Adipose tissue (tissue), 3 donors: Measurements from ENCODE around the gene NAALADL1. TPM values are rescaled to one million over a fixed set of nuclear protein-coding genes. Genes with fewer than 3 reads are reported as not detected.

Source experiments
- H3K27ac ChIP-seq: one replicate; pipeline ENCODE4 v1.5.1; 2013; ENCODE audit warnings: low read depth, low read length
- WGBS, 3 donors: extraction: QIAGEN DNeasy Blood & Tissue Kit; methylation state at CpG; one replicate each; pipeline ENCODE4 v1.1.7; 2013; 5-methylcytosine and 5-hydroxymethylcytosine counted together
- polyA plus RNA-seq, 3 donors: library from polyadenylated mRNA; stranded (reverse); fragments of 200-250 nt; gene quantifications; one replicate each; pipeline ENCODE4 v1.2.3, GENCODE V29; 2013
- donor health status: healthy with polysubstance abuse.
- donor health status: Bipolar disorder and iron deficiency.
- donor health status: healthy.

The NAALADL1 gene
- polyA plus RNA-seq, 3 donors, result 3.1 to 28.8 (median 12.0) TPM

GRCh38 chr11:65059523-65059922, 1.2 kb upstream of the NAALADL1 start:
- H3K27ac ChIP-seq, result no peak overlapping the region
- 33 to 59% (median 46%) methylated on average over 3 of the region's 3 CpGs for WGBS, 3 donors

GRCh38 chr11:65058012-65058411, 341 bp downstream of the NAALADL1 start:
- 71 to 79% (median 73%) methylated on average over 13 of the region's 13 CpGs for WGBS, 3 donors
- no peak overlapping the region for H3K27ac ChIP-seq

DNA sequence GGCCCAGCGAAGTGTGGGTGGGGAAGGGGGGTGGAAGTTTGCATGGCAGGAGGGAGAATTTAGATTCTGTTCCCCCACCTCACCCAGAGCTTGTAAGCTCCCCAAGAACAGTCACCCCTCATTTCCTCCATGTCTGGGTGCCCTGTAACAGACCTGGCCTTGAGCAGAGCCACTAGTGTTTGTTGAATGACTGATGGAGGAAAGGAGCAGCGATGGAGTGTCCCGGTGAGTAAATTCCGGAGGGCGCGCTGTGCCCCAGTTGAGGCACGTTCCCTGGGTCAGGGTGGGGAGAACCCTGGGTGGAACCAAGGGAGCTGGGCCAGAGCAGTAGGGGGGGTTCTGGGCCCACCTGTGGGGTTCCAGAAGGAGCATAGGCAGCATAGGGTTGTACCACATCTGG, 827 bp downstream of the NAALADL1 start:
- WGBS, 3 donors, result 82 to 94% (median 88%) methylated on average over 7 of the region's 7 CpGs
- no peak overlapping the region for H3K27ac ChIP-seq

GRCh38 chr11:65056999-65057398, 1.4 kb downstream of the NAALADL1 start:
- 90 to 91% (median 90%) methylated on average over 6 of the region's 6 CpGs for WGBS, 3 donors

GRCh38 chr11:65055538-65055937, 2.8 kb downstream of the NAALADL1 start:
- whole genome bisulfite sequencing, 3 donors, result 78 to 94% (median 78%) methylated on average over 1 of the region's 1 CpG
- no peak overlapping the region for H3K27ac ChIP-seq

More at GRCh38 chr11:65056999-65057398, 1.4 kb downstream of the NAALADL1 start:
- no peak overlapping the region for H3K27ac ChIP-seq

- 29 to 61% (median 32%) methylated on average over 8 of the region's 8 CpGs for WGBS, 3 donors
- H3K27ac ChIP-seq, result no peak overlapping the region
Observed at GRCh38 chr11:65053827-65054508, 4.4 kb downstream of the NAALADL1 start.

GRCh38 chr11:65051398-65051858, 6.9 kb downstream of the NAALADL1 start:
- WGBS, 3 donors, result 76 to 84% (median 84%) methylated on average over 9 of the region's 9 CpGs
- no peak overlapping the region for H3K27ac ChIP-seq

DNA sequence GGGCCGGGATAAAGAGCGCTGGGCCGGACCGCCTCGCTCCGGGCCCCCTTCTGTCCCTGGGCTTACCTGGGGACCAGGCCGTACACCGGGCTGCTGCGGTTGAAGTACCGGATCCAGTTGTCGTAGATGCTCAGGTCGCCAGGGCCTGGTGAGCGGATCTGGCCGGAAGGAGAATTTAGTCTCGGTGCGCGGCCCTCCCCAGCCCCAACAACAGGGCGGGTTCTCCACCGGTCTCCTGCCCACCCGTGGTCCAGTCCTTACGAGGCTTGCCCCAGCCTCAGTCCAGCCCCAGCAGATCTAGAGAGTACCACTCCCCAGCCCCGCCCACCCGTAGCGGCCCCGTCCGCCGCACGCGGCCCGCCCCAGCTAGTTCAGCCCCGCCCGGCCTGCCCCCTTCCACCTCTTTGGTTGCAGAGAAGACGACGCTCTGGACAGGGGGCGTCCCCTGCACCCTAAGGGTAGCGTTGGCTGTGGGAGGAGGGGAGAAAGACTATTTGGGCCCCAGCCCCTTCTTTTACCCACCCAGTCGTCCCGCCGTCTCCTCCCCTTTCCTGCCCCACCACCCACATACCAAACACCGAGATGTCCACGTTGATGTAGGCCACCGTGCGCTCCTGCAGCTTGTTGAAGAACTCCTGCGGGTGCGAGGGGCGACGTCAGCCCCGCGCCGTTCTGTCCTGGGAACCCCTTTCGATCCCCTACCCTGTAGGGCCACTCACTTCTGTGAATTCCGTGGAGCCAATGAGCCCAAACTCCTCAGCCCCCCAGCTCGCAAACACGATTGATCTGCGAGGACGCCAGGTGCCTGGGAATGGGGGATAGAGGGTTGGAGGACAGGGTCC, 10.6 kb downstream of the NAALADL1 start:
- H3K27ac ChIP-seq, result no peak overlapping the region
- WGBS, 3 donors, result 8 to 37% (median 12%) methylated on average over 46 to 56 of the region's 56 CpGs

DNA sequence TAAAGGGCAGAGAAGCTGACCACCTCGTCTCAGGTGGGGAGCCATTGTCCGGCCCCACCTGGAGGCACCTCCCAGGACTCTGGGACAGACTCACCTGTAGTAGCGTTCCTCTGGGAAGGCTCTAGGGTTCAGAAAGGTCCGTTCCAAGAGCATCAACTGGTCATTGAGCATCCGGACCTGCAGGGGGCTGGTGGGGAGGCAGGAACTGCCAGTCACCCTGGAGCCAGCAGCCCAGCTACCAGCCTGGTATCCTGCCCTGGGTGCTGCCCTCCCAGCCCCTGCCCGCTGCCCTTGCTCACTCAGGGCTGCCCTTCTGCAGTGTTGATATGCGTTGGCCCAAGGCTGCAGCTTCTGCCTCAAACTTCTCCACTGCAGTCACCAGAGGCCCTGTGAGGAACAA, 12.6 kb downstream of the NAALADL1 start:
- 84 to 88% (median 87%) methylated on average over 7 of the region's 7 CpGs for WGBS, 3 donors
- H3K27ac ChIP-seq, result no peak overlapping the region

DNA sequence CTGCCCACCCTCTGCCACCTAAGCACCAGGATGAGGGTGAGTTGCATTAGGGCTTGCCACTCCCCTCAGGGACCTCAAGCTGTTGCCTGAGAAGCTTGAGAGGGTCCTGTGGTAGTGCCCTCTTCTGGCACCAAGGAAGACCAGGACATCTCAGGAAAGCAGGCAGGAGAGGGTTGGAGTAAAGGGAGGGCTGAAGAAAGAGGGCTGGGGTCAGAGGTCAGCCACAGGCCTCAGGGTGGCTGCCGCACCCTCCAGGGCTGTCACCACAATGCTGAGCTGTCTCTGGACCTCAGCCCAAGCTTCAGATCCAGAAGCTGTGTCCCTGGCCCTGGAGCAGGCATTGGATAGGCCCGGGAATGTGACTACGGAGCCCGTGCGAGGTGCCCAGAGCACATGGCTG, 13.3 kb downstream of the NAALADL1 start:
- no peak overlapping the region for H3K27ac ChIP-seq
- WGBS, 3 donors, result 87 to 96% (median 94%) methylated on average over 5 of the region's 5 CpGs

DNA sequence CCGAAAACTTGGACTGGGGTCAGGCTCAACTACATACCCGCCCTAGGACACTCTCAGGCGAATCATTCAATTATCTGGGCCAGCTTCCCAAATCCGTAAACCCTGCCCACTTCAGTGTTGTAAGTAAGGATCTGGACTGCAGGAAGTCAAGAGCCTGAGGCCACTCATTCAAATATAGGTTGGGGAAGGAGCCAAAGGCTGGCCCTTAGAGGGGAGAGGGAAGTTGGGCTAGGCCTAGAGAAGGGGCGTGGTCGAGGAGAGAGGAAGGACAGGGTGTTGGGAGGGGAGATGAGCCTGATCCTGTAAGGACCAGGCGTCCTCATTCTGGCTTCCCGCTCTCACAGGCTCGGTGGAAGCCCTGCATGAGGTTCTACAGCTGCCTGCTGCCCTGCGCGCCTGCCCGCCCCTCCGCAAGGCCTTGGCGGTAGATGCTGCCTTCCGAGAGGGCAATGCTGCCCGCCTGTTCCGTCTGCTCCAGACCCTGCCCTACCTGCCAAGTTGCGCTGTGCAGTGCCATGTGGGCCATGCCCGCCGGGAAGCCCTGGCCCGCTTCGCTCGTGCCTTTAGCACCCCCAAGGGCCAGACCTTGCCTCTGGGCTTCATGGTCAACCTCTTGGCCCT, 14.4 kb downstream of the NAALADL1 start:
- no peak overlapping the region for H3K27ac ChIP-seq
- WGBS, 3 donors, result 68 to 88% (median 72%) methylated on average over 19 to 23 of the region's 23 CpGs

- 91 to 94% (median 92%) methylated on average over 6 of the region's 6 CpGs for WGBS, 3 donors
Observed at GRCh38 chr11:65042891-65043290, 15.5 kb downstream of the NAALADL1 start.

GRCh38 chr11:65040847-65041622, 17.3 kb downstream of the NAALADL1 start, which contains the start of gene SAC3D1:
Gene SAC3D1 (plus strand): TSS chr11:65041210. CDS start chr11:65041293, 83 bp downstream.
- H3K27ac ChIP-seq, result no peak within 1 kb of the TSS
- WGBS, 3 donors, result 0% methylated on average over 65 to 91 of the region's 91 CpGs

More at GRCh38 chr11:65042891-65043290, 15.5 kb downstream of the NAALADL1 start:
- H3K27ac ChIP-seq, result no peak overlapping the region

GRCh38 chr11:65040520-65040846, 17.9 kb downstream of the NAALADL1 start:
- 11 to 21% (median 19%) methylated on average over 7 of the region's 7 CpGs for WGBS, 3 donors
- no peak overlapping the region for H3K27ac ChIP-seq

GRCh38 chr11:65036931-65037330, 21.4 kb downstream of the NAALADL1 start:
- H3K27ac ChIP-seq, result no peak overlapping the region
- WGBS, 3 donors, result 41 to 89% (median 77%) methylated on average over 6 of the region's 6 CpGs

DNA sequence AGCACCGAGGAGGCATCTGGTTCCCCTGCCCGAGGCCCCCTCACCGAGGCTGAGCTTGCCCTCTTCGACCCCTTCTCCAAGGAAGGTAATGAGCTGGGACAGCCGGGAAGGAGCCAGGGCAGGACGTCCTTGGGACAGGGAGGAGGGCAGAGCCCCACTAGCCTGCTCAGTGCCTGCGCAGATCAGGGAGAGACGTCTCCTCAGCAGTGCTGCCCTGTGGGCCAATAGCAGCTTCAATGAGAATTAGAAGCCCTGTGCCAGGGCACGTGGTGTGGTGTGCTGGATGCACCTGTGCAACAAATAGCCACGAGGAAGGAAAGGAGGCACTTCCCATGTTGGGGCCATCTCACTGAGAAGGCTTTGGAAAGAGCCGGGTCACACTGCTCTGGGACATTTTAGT, 22.8 kb downstream of the NAALADL1 start:
- 71 to 82% (median 73%) methylated on average over 11 of the region's 11 CpGs for WGBS, 3 donors

GRCh38 chr11:65034423-65034822, 23.9 kb downstream of the NAALADL1 start:
- H3K27ac ChIP-seq, result no peak overlapping the region
- 67 to 100% (median 96%) methylated on average over 2 of the region's 2 CpGs for WGBS, 3 donors

More for the DNA sequence above, 22.8 kb downstream of the NAALADL1 start:
- H3K27ac ChIP-seq, result no peak overlapping the region

DNA sequence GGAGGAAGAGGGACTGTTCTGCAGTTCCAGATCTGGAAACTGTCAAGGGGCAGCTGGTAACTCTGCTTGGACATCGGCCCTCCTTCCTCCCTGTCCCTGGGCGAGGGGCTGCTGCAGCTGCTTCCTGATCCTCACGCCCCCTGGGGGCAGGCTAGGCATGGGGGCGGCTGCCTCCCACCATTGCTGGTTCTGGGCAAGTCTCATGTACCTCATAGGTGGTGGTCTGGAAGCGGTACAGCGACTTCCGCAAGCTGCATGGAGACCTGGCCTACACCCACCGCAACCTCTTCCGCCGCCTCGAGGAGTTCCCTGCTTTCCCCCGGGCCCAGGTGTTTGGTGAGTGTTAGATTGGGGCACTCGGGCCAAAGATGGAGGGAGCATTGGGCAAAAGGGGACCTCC, 26.1 kb downstream of the NAALADL1 start:
- WGBS, 3 donors, result 82 to 86% (median 83%) methylated on average over 13 of the region's 13 CpGs

More for the DNA sequence above, 26.1 kb downstream of the NAALADL1 start:
- no peak overlapping the region for H3K27ac ChIP-seq
